SH-SY5Y (cell line): Measurements from ENCODE around the gene TBC1D17.

ENCODE experiments used
- GATA2 ChIP-seq: IDR thresholded peaks from 2 replicates; pipeline ENCODE4 v1.6.1; 2011; ENCODE audit warnings: mild to moderate bottlenecking, low read depth, low read length
- GATA3 ChIP-seq: IDR thresholded peaks from 2 replicates; pipeline ENCODE4 v1.6.1; 2011; ENCODE audit warnings: low read depth, mild to moderate bottlenecking, low read length, moderate library complexity

DNA sequence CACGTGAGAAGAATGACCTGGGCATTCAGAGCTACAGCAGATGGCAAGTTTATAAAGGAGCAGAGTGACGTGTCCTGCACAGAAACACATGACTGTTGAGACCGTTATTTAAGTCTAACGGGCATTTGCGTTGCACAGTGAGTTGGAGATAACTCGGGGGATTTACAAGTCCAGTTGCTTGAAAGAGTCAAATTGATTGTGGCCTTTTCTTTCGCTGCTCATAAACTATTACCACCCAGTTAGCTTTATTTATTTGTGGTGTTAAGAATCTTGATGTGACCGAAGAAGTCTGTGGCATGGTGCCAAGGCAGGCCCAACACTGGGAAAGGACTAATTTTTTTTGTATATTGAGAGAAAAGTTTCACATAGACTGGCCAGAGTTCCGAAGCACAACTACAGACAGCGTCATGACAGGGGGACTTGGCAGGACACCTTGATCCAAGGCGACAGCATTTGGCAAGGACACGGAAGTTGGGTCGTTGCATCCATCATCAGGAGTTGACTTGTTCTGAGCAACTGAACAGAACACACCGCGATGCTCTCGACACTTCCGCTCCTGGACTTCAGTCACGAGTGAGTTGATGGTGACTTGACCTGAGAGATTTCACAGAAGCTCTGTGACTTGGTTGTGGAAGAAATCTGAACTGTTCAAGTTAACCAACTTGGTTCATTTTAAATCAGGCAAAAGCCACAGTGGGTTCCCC, 38.5 kb upstream of the TBC1D17 start:
- TF ChIP-seq GATA2: no peak
- no peak for TF ChIP-seq GATA3
